ENCODE results near the gene TBCD.

Gene TBCD

GRCh38 chr17:82871776-82872561 is 120.1 kb downstream of the TBCD start:
- no peak for DNase-seq (ENCODE audit: low read depth)

GRCh38 chr17:82872591-82873520 is 121.0 kb downstream of the TBCD start:
- no peak for DNase-seq (ENCODE audit: low read depth)

- no peak for DNase-seq (ENCODE audit: low read depth)
These were observed 121.7 kb downstream of the TBCD start for GRCh38 chr17:82873521-82873920.

GRCh38 chr17:82874011-82874835 is 122.4 kb downstream of the TBCD start:
- DNase-seq (ENCODE audit: low read depth), result no peak

GRCh38 chr17:82875407-82875856 is 123.6 kb downstream of the TBCD start:
- no peak for DNase-seq (ENCODE audit: low read depth)

GRCh38 chr17:82876149-82876548 is 124.3 kb downstream of the TBCD start:
- no peak for DNase-seq (ENCODE audit: low read depth)

- DNase-seq (ENCODE audit: low read depth), result peak; percentile 54
These were observed 124.9 kb downstream of the TBCD start for GRCh38 chr17:82876602-82877379.

GRCh38 chr17:82878527-82878926 is 126.7 kb downstream of the TBCD start:
- no peak for DNase-seq (ENCODE audit: low read depth)

- DNase-seq (ENCODE audit: low read depth), result no peak
These were observed 127.4 kb downstream of the TBCD start for GRCh38 chr17:82879241-82879640.

- DNase-seq (ENCODE audit: low read depth), result no peak
These were observed 128.9 kb downstream of the TBCD start for GRCh38 chr17:82880620-82881323.

- no peak for DNase-seq (ENCODE audit: low read depth)
These were observed 129.5 kb downstream of the TBCD start for GRCh38 chr17:82881324-82881823.

GRCh38 chr17:82881900-82882714 is 130.2 kb downstream of the TBCD start:
- DNase-seq (ENCODE audit: low read depth), result no peak

GRCh38 chr17:82882715-82883418 is 131.0 kb downstream of the TBCD start:
- no peak for DNase-seq (ENCODE audit: low read depth)

GRCh38 chr17:82883419-82884031 is 131.7 kb downstream of the TBCD start:
- no peak for DNase-seq (ENCODE audit: low read depth)

GRCh38 chr17:82884341-82884969 is 132.6 kb downstream of the TBCD start:
- DNase-seq (ENCODE audit: low read depth), result no peak

GRCh38 chr17:82884970-82885353 is 133.1 kb downstream of the TBCD start:
- no peak for DNase-seq (ENCODE audit: low read depth)

GRCh38 chr17:82887255-82888164 is 135.6 kb downstream of the TBCD start:
- no peak for DNase-seq (ENCODE audit: low read depth)
